Bronchial epithelial cell (primary cell): ENCODE results near the gene SF3A2. TPM values are rescaled to one million over a fixed set of nuclear protein-coding genes. Genes with fewer than 3 reads are reported as not detected.
A peak's percentile ranks its signal among the peaks of the same experiment; 100 is the strongest.

Experiments used
- DNase-seq: peaks from one replicate; pipeline ENCODE4 v3.0.0-alpha.2; 2010; ENCODE audit warnings: low read depth
- FAIRE-seq: peaks from 2 replicates; lab custom pipeline; 2011; peaks lifted over from hg19 to GRCh38; lab: Jason Lieb, UNC
- H3K27me3 ChIP-seq: 2 replicates; pipeline ENCODE4 v1.5.1; 2011; ENCODE audit warnings: low read length; ENCODE audit not compliant: control insufficient read depth, insufficient read depth
- H3K36me3 ChIP-seq: 2 replicates; pipeline ENCODE4 v1.5.1; 2011; ENCODE audit warnings: low read length; ENCODE audit not compliant: control insufficient read depth, insufficient read depth
- H3K4me3 ChIP-seq: 2 replicates; pipeline ENCODE4 v1.5.1; 2011; ENCODE audit warnings: mild to moderate bottlenecking, low read depth, low read length, control low read depth
- CTCF ChIP-seq: IDR thresholded peaks from 2 replicates; pipeline ENCODE4 v1.5.1; 2011; ENCODE audit warnings: mild to moderate bottlenecking, moderate library complexity, low read length, control low read depth, inconsistent platforms; ENCODE audit not compliant: insufficient read depth, severe bottlenecking
- total RNA-seq: library from RNA; depleted of rRNA; stranded (reverse); fragments of >200 nt; gene quantifications from 2 replicates; pipeline ENCODE4 v1.2.1, GENCODE V29; 2014

The SF3A2 gene
- total RNA-seq, 1 donor from 2014 or later = 24.2 TPM

GRCh38 chr19:2269244-2270156 is 32.9 kb downstream of the SF3A2 start:
- TF ChIP-seq CTCF = no peak
- Histone ChIP-seq H3K27me3 (no peaks in the 10 kb centered on the region), H3K36me3 (peaks cover 15% of the 10 kb centered on the region), H3K4me3 (peak overlapping the region; percentile 99)
- FAIRE-seq = no peak
- peak; percentile 76 for DNase-seq

GRCh38 chr19:2270157-2270422 is 33.5 kb downstream of the SF3A2 start:
- no peak for TF ChIP-seq CTCF
- DNase-seq (no peak), FAIRE-seq (no peak)
- Histone ChIP-seq H3K27me3 (no peaks in the 10 kb centered on the region), H3K4me3 (peak overlapping the region; percentile 99), H3K36me3 (peaks cover 15% of the 10 kb centered on the region)

GRCh38 chr19:2270423-2271233 is 34.0 kb downstream of the SF3A2 start:
- no peak for TF ChIP-seq CTCF
- DNase-seq (peak; percentile 47), FAIRE-seq (no peak)
- Histone ChIP-seq H3K36me3 (peaks cover 17% of the 10 kb centered on the region), H3K27me3 (no peaks in the 10 kb centered on the region), H3K4me3 (peak overlapping the region; percentile 99)

GRCh38 chr19:2271234-2272103 is 34.8 kb downstream of the SF3A2 start:
- no peak for TF ChIP-seq CTCF
- peak overlapping the region; percentile 99 for H3K4me3 ChIP-seq
- H3K27me3 ChIP-seq = no peaks in the 10 kb centered on the region
- peaks cover 17% of the 10 kb centered on the region for H3K36me3 ChIP-seq
- FAIRE-seq (no peak), DNase-seq (peak; percentile 46)

DNA sequence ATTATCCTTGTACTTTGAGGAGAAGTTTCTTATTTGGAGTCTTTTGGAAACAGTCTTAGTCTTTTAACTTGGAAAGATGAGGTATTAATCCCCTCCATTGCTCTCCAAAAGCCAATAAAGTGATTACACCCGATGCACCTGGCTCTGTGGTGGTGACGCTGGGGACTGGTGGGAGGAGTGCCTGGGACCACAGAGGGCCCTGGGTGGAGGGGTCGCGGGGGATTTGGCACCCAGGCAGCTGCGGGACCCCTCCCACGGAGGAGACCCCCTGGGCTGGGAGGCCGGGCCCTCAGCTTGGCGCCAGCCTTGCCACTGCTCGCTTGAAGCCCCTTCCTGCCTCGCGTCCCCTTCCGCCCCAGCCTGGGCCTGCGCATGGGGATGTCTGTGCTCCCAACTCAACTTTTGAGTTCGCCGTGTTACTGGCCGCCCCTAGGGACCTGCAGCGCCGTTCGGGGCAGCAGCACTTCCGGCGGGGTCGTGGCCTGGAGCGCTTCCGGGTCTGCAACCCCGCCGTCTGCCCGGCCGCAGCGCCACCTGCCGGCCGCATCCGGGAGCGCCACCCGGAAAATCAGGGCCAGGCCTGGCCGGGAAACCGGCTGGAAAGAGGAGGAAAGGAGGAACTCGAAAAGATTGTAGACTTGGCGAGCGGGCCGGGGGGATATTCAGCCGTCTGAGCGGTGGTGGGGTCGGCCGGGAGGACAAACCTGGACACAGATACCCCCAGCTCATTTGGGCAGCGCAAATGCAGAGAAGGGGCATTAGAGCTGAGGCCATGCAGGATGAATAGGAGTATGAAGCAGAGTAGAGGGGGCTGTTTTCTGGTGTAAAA is 36.9 kb downstream of the SF3A2 start:
- FAIRE-seq (no peak), DNase-seq (peak; percentile 20)
- Histone ChIP-seq H3K4me3 (no peak overlapping the region), H3K27me3 (no peaks in the 10 kb centered on the region), H3K36me3 (peaks cover 17% of the 10 kb centered on the region)
- TF ChIP-seq CTCF = peak; percentile 92
